Measurements from ENCODE around the gene SEC31A. TPM values are rescaled to one million over a fixed set of nuclear protein-coding genes. Genes with fewer than 3 reads are reported as not detected.

The SEC31A gene, protein sequence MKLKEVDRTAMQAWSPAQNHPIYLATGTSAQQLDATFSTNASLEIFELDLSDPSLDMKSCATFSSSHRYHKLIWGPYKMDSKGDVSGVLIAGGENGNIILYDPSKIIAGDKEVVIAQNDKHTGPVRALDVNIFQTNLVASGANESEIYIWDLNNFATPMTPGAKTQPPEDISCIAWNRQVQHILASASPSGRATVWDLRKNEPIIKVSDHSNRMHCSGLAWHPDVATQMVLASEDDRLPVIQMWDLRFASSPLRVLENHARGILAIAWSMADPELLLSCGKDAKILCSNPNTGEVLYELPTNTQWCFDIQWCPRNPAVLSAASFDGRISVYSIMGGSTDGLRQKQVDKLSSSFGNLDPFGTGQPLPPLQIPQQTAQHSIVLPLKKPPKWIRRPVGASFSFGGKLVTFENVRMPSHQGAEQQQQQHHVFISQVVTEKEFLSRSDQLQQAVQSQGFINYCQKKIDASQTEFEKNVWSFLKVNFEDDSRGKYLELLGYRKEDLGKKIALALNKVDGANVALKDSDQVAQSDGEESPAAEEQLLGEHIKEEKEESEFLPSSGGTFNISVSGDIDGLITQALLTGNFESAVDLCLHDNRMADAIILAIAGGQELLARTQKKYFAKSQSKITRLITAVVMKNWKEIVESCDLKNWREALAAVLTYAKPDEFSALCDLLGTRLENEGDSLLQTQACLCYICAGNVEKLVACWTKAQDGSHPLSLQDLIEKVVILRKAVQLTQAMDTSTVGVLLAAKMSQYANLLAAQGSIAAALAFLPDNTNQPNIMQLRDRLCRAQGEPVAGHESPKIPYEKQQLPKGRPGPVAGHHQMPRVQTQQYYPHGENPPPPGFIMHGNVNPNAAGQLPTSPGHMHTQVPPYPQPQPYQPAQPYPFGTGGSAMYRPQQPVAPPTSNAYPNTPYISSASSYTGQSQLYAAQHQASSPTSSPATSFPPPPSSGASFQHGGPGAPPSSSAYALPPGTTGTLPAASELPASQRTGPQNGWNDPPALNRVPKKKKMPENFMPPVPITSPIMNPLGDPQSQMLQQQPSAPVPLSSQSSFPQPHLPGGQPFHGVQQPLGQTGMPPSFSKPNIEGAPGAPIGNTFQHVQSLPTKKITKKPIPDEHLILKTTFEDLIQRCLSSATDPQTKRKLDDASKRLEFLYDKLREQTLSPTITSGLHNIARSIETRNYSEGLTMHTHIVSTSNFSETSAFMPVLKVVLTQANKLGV
- total RNA-seq (100 to 1,000 TPM in 4 of 5 donors, 10 to 100 TPM in 1; 99.1 to 590 (median 218) TPM), polyA plus RNA-seq (10 to 100 TPM; 72.1 to 97.1 (median 72.4) TPM)
- long read RNA-seq, donor 1, partial matches to known transcripts: 13 of 16 reads
- long read RNA-seq, donor 1, other reads (novel, unspliced or antisense): 0 of 16 reads
- long read RNA-seq, donor 2, full-length matches to known transcripts: 10 of 58 reads
- long read RNA-seq, donor 2, partial matches to known transcripts: 48 of 58 reads
- long read RNA-seq, donor 2, other reads (novel, unspliced or antisense): 0 of 58 reads
- long read RNA-seq, donor 3, full-length matches to known transcripts: 5 of 13 reads
- long read RNA-seq, donor 3, partial matches to known transcripts: 8 of 13 reads
- long read RNA-seq, donor 3, other reads (novel, unspliced or antisense): 0 of 13 reads
- long read RNA-seq, donor 4: 0 reads
- long read RNA-seq, donor 5, full-length matches to known transcripts: 9 of 31 reads
- long read RNA-seq, donor 5, partial matches to known transcripts: 22 of 31 reads
- long read RNA-seq, donor 5, other reads (novel, unspliced or antisense): 0 of 31 reads
- long read RNA-seq, donor 6: 0 reads
- long read RNA-seq, donor 7, full-length matches to known transcripts: 12 of 43 reads
- long read RNA-seq, donor 7, partial matches to known transcripts: 31 of 43 reads
- long read RNA-seq, donor 7, other reads (novel, unspliced or antisense): 0 of 43 reads
- long read RNA-seq, donor 8, full-length matches to known transcripts: 9 of 42 reads
- long read RNA-seq, donor 8, partial matches to known transcripts: 33 of 42 reads
- long read RNA-seq, donor 8, other reads (novel, unspliced or antisense): 0 of 42 reads
- long read RNA-seq, donor 9, full-length matches to known transcripts: 13 of 41 reads
- long read RNA-seq, donor 9, partial matches to known transcripts: 28 of 41 reads
- long read RNA-seq, donor 9, other reads (novel, unspliced or antisense): 0 of 41 reads
- long read RNA-seq, donor 10, full-length matches to known transcripts: 8 of 8 reads
- long read RNA-seq, donor 10, partial matches to known transcripts: 0 of 8 reads
- long read RNA-seq, donor 10, other reads (novel, unspliced or antisense): 0 of 8 reads

DNA sequence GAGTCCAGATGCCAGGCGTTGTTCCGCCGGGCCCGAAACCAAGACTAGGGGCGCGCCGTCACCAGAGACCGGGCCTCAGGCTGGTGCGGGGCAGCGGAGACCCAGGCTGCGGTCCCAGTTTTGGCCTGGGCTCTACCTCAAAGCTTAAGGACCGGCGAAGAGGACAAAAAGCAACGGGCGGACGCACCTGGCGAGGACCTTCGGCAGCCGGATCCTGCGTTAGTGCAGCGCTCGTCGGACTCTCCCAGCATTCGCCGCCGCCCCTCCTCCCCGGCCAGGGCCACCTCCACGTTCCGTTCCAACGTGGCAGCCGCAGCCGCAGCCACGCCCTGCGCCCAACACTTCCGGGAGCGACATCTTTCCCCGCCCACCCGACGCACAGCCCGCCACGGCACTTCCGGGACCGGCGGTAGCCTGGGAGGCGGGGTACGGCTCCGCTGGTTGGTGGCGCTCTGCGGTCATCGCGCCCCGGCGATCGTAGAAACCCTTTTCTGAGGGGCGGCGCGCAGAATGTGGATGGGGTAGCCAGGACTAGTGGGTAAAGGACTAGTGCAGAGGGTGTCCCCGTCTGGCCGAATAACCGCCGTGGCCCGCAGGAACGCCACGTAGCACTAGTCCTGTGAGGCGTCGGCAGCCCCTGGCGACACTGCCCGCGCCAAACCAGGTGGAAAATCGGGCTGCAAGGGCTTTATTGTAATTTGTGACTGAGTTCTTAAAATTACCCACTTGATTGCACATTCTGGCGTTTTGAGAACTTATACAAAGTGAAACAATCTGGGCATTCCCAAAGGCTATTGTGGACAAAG is at the start of gene SEC31A:
SEC31A (minus strand) TSS at position 253 of the 806 bp plus-strand sequence. CDS start 9,217 bp downstream, outside the sequence.
- H3K4me3 ChIP-seq: peak within 1 kb of the TSS; percentile 72 to 84 (median 76)
- peak; percentile 97 to 99 for DNase-seq
- no peaks in the 10 kb centered on the region for H3K27me3 ChIP-seq
- peak within 1 kb of the TSS; percentile 96 to 99 (median 98) for H3K27ac ChIP-seq
- peaks cover 17 to 62% (median 37%) of the 10 kb centered on the region in 4 donors for H3K4me1 ChIP-seq
- intact Hi-C loops (cut with DNase I; ENCODE audit: low total_unique reads): no loop called here
- WGBS, 5 donors: 0 to 1% (median 0%) methylated on average over 32 to 71 of the region's 71 CpGs
- TF ChIP-seq POLR2AphosphoS5 (IDR thresholded peaks at IDR 0.05) (peak; percentile 90 to 99 (median 97)), POLR2A (IDR thresholded peaks at IDR 0.05) (peak in 2 of 4 donors; percentile 78 to 93), EP300 (IDR thresholded peaks at IDR 0.05) (no peak)
- TF ChIP-seq, protein P1, sequence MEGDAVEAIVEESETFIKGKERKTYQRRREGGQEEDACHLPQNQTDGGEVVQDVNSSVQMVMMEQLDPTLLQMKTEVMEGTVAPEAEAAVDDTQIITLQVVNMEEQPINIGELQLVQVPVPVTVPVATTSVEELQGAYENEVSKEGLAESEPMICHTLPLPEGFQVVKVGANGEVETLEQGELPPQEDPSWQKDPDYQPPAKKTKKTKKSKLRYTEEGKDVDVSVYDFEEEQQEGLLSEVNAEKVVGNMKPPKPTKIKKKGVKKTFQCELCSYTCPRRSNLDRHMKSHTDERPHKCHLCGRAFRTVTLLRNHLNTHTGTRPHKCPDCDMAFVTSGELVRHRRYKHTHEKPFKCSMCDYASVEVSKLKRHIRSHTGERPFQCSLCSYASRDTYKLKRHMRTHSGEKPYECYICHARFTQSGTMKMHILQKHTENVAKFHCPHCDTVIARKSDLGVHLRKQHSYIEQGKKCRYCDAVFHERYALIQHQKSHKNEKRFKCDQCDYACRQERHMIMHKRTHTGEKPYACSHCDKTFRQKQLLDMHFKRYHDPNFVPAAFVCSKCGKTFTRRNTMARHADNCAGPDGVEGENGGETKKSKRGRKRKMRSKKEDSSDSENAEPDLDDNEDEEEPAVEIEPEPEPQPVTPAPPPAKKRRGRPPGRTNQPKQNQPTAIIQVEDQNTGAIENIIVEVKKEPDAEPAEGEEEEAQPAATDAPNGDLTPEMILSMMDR (IDR thresholded peaks at IDR 0.05): peak in 1 of 7 experiments; percentile 24
- no peaks in the 10 kb centered on the region for H3K9me3 ChIP-seq
- H3K36me3 ChIP-seq: peaks cover 13 to 30% (median 29%) of the 10 kb centered on the region in 4 donors

DNA sequence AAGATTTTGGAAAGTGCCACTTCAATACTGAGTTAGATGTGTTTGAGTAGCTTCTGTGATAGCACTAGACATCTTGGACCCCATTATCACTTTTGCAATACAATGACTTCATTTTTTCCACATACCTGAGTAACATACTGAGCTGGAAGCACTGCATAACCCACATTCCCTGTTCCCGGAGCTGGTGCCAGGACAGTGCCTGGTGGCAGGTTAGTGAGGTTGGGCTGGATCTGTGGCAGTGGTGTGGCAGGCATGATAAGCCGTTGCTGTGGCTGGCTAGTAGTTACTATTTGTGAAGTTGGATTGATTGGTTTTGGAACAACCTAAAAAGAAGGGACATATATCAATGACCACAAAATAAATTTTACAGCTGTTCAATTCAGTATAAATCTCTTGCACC is 48.5 kb upstream of the SEC31A start:
- no peaks in the 10 kb centered on the region for H3K27me3 ChIP-seq
- TF ChIP-seq POLR2A (IDR thresholded peaks at IDR 0.05): no peak
- TF ChIP-seq, protein P1 (IDR thresholded peaks at IDR 0.05): no peak
- TF ChIP-seq EP300 (IDR thresholded peaks at IDR 0.05): no peak
- H3K4me1 ChIP-seq: no peaks in the 10 kb centered on the region
- H3K27ac ChIP-seq: no peak overlapping the region
- no peak overlapping the region for H3K4me3 ChIP-seq
- peaks cover 12 to 78% (median 75%) of the 10 kb centered on the region in 4 donors for H3K36me3 ChIP-seq
- WGBS, 5 donors: 69 to 83% (median 80%) methylated on average over 2 of the region's 2 CpGs
- no peaks in the 10 kb centered on the region for H3K9me3 ChIP-seq
- no peak for DNase-seq
- intact Hi-C loops (cut with DNase I; ENCODE audit: low total_unique reads): no loop called here

DNA sequence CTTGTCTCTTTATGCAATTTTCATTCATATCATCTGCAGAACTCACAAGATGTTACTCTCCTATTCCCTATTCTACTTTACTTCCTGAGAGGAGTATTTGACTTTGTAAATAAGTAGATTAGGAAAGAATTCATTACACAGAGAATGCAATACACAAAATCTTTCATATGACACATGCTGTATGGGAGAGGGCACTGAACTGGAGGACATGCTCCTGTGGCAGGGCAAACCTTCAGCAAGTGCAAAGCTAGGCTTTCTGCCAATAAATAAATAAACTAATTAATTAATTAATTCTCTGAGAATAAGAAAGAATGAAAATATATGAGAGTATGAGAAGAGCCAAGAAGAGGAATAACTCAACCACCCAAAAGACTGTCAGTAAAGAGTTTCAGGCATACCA is 43.5 kb upstream of the SEC31A start:
- Histone ChIP-seq H3K27ac (no peak overlapping the region), H3K36me3 (peaks cover 12 to 79% (median 72%) of the 10 kb centered on the region in 4 donors), H3K4me3 (no peak overlapping the region), H3K27me3 (no peaks in the 10 kb centered on the region), H3K4me1 (no peaks in the 10 kb centered on the region), H3K9me3 (no peaks in the 10 kb centered on the region)
- intact Hi-C loops (cut with DNase I; ENCODE audit: low total_unique reads): no loop called here
- TF ChIP-seq EP300 (IDR thresholded peaks at IDR 0.05) (no peak), POLR2AphosphoS5 (IDR thresholded peaks at IDR 0.05) (no peak), POLR2A (IDR thresholded peaks at IDR 0.05) (no peak)
- TF ChIP-seq, protein P1 (IDR thresholded peaks at IDR 0.05): no peak
- DNase-seq: no peak
